GM20000 (cell line): ENCODE measurements around the gene FARP2.
"Not testable (repeated sequence)": the region's sequence is repeated elsewhere in the genome, so short reads cannot be mapped to it uniquely, and the experiment has no call there.

Experiments used
- DNase-seq: peaks from one replicate; pipeline ENCODE4 v3.0.0; 2012; ENCODE audit warnings: low spot score
- CTCF ChIP-seq: IDR thresholded peaks from 2 replicates; pipeline ENCODE4 v1.5.1; 2012; ENCODE audit warnings: mild to moderate bottlenecking, control low read depth; ENCODE audit errors: extremely low read depth, missing control alignments

Gene FARP2

GRCh38 chr2:241501099-241501541, 145.0 kb downstream of the FARP2 start:
- no peak for TF ChIP-seq CTCF
- no peak for DNase-seq

- no peak for DNase-seq
- TF ChIP-seq CTCF, result no peak
These were observed 145.5 kb downstream of the FARP2 start for GRCh38 chr2:241501551-241501950.

- no peak for TF ChIP-seq CTCF
- no peak for DNase-seq
These were observed 146.2 kb downstream of the FARP2 start for GRCh38 chr2:241502281-241502680.

- DNase-seq, result no peak
- TF ChIP-seq CTCF, result no peak
These were observed 147.8 kb downstream of the FARP2 start for GRCh38 chr2:241503776-241504392.

- TF ChIP-seq CTCF, result no peak
- DNase-seq, result no peak
These were observed 149.1 kb downstream of the FARP2 start for GRCh38 chr2:241505086-241505780.

GRCh38 chr2:241505781-241506201, 149.7 kb downstream of the FARP2 start:
- no peak for DNase-seq
- no peak for TF ChIP-seq CTCF

- DNase-seq, result not testable (repeated sequence)
These were observed 150.2 kb downstream of the FARP2 start for GRCh38 chr2:241506317-241506716.
